Breast epithelium (tissue), 3 donors: Measurements from ENCODE around the gene NAMPT.
"Not testable (repeated sequence)": the region's sequence is repeated elsewhere in the genome, so short reads cannot be mapped to it uniquely, and the experiment has no call there.

Experiments
- CTCF ChIP-seq, 3 donors: fragments of 450-650 bp; IDR thresholded peaks; one replicate each; pipeline ENCODE4 v1.5.1; 2016 to 2017; ENCODE audit warnings: antibody characterized with exemption in 3 of 3, mild to moderate bottlenecking in 3 of 3, moderate library complexity in 3 of 3
- POLR2AphosphoS5 ChIP-seq, 3 donors: sonication (generic); formaldehyde crosslinking; IDR thresholded peaks; one replicate each; pipeline ENCODE4 v1.6.1; 2017; ENCODE audit warnings: antibody characterized with exemption in 3 of 3

- TF ChIP-seq POLR2AphosphoS5, CTCF (IDR thresholded peaks at IDR 0.05): not testable (repeated sequence)
Observed at GRCh38 chr7:106324509-106324908, 39.7 kb upstream of the NAMPT start.
